Activated CD4-positive, alpha-beta T cell treated with anti-CD3 and anti-CD28 coated beads, Interleukin-2, amount 50 U/mL, for 1 hour (primary cell): ENCODE data around the gene MYO5A.
"Not testable (repeated sequence)": the region's sequence is repeated elsewhere in the genome, so short reads cannot be mapped to it uniquely, and the experiment has no call there.

Source experiments
- DNase-seq: peaks from one replicate; pipeline ENCODE4 v3.0.0-alpha.2; 2020

The MYO5A gene

DNA sequence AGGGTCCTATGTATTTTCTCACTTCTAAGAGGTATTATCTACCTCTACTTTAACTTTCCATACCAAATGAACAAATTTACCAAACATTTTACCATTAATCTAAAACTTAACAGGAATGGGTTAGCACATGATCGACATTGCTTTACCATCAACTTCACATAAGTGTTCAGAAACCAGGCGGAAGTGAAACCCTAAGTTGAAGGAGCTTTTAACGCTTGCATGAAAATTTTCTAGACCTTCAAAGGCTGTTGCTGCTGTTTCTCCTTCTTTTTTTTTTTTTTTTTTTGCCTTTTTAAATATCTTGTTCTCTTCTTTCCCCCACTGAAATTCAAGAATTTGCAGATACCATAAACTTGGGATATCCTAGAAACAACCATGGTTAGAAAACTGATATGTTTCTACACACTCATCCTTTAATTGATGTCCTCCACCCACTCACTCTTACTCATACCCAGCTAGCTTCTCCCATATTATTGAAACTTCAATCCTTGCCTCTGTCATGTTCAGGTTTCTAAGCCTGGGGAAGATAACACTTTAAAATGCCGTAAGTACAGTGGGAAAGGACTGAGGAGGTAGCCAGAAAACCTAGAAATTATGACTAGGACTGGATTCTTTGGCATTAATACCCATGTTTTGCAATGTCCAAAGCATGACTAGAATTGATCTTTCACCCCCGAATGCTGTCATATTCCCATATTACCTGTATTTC is 24.7 kb downstream of the MYO5A start:
- DNase-seq: no peak

GRCh38 chr15:52502608-52503007 is 26.1 kb downstream of the MYO5A start:
- DNase-seq: no peak

- DNase-seq: no peak
Measured at GRCh38 chr15:52499506-52499905, 29.2 kb downstream of the MYO5A start.

- no peak for DNase-seq
Measured at GRCh38 chr15:52498706-52499105, 30.0 kb downstream of the MYO5A start.

- no peak for DNase-seq
Measured at GRCh38 chr15:52496776-52497470, 31.8 kb downstream of the MYO5A start.

DNA sequence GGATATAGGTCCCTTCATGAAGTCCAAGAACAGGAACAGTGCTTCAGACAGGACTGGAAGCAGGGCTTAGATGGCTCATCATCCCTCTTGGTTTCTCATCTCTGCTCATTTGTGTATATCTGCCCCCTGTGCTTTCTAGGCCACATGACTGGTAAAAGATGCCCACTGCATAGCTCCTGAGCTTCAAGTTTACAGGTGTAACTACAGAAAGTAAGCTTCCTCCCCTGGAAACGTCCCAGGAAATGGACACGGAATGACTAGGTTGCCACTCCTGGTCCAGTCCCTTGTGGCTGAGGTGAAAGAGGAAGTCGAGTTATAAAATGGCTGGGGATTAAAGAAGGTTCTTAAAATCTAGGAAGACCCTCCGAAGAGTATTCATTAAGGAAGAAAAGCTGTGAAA is 32.5 kb downstream of the MYO5A start:
- DNase-seq: no peak

DNA sequence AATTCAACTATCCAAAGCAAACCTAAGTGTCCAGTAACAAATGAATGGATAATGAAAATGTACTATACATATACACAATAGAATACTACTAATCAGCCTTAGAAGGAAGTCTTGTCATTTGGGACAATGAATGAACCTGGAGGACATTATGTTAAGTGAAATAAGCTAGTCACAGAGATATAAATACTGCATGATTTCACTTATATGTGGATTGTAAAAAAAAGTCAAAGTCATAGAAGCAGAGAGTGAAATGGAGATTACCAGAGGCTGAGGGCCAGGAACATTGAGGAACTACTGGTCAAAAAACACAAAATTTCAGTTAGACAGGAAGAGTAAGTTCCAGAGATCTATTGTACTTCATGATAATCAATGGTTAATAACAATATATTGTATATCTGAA is 33.6 kb downstream of the MYO5A start:
- no peak for DNase-seq

- no peak for DNase-seq
Measured at GRCh38 chr15:52493968-52494367, 34.7 kb downstream of the MYO5A start.

DNA sequence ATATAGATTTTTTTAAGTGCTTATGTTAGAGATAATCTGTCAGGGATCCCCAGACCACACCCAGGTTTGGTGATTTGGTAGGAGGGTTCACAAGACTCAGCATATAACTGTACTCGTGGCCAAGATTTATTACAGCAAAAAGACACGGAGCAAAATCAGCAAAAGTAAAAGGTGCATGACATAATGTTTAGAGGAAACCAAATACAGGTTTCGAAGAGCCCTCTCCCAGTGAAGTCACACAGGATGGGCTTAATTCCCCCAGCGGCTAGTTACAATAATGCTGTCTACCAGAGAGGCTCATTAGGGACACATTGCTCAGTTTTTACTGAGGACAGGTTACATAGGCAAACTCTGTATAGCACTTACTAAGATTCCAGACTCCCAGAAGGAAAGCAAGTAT is 36.5 kb downstream of the MYO5A start:
- no peak for DNase-seq

DNA sequence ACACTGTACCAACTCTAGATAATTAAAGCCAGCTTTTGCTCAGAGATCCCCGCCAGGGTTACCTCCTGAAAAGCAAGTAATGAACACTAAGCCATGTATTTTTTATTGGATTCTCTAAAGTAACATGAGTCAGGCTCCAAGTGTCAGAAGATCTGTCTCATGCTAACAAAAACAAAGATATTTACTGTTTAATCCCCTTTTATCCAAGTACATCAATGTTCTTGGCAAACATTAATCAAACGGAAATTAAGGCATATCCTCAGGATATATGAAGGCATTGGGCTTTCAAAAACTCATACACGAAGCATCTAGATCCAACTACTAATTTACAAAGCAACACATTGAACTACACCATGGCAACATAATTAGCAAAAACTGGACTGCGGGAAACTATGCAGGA is 37.2 kb downstream of the MYO5A start:
- DNase-seq: no peak

DNA sequence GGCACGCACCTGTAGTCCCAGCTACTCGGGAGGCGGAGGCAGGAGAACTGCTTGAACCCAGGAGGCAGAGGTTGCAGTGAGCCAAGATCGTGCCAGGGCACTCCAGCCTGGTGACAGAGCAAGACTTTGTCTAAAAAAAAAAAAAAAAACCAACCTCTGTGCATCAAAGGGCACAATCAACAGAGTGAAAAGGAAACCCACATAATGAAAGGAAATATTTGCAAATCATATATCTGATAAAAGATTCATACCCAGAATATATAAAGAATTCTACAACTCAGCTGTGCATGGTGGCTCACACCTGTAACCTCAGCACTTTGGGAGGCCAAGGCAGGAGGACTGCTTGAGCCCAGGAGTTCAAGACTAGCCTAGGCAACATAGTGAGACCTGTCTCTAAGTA is 39.2 kb downstream of the MYO5A start:
- not testable (repeated sequence) for DNase-seq

DNA sequence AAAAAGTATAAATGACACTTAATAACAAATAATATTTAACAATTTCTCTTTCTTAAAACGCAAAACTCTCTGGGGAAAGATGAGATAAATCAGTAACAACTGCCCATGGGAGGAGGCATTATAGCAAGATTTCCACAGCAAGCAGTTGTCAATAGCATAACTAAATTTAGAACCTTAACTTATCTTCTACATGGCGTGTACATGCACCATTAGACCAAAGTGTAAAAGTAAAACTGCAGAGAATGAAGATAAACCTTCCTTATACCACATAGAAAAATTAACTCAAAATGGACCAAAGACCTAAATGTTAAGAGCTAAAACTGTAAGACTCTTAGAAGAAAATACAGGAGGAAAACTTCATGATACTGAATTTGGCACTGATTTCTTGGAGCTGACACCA is 39.9 kb downstream of the MYO5A start:
- DNase-seq: no peak

GRCh38 chr15:52486003-52486996 is 42.4 kb downstream of the MYO5A start:
- DNase-seq: no peak

DNA sequence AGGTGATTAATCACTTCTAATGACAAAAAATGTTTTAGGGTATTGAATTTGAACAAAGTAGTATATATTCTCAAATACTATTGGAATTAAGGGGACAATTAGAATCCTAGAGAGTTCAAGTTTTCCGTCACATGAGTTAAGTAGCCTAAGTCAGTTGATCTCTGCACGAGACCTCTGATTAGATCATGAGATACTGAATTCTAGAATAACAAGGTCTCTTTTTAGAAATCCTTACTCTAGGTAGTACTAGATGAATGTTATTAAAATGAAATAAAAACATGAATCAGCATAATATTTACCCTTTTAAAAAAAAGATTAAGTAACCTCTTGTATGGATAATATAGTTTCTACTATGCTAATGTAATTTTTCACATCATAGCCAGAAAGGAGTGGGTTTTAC is 43.4 kb downstream of the MYO5A start:
- no peak for DNase-seq

DNA sequence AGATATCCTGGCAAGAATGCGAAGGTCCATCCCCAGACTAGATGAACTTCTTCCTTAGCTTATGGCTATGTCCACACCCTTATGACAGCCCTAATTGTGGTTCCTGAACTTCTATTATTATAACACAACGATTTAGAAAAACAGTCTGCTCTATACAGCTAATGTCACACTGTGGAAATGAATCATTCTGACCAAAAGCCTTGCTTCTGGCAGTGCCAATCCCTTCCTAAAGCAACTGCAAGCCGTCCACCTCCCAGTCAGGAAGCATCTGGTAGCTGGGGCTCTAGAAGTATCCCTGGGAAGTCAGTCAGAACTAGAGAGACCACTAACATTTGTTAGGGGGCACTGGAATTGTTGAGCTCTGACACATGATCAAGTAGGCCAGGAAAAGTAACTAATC is 45.0 kb downstream of the MYO5A start:
- no peak for DNase-seq

GRCh38 chr15:52481915-52482314 is 46.8 kb downstream of the MYO5A start:
- DNase-seq: peak; percentile 31

- no peak for DNase-seq
Measured at GRCh38 chr15:52480990-52481389, 47.7 kb downstream of the MYO5A start.

DNA sequence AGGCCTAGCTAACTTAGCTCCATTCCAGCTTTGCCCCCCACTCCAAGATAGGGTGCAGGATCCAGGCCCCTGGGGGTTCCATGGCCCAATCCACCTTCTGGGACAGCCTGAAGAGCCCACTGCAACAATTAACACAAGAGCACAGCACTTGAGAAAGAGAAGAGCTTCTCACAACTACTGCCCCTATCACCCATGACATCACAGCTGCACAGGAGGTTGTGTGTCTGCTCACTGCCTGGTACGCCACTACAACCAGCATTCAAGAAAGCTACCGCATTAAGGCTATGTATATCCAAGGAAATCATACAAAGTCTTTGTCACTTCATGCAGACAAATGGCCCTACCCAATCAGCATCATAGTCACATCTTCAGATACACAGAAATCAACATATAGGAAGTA is 62.0 kb downstream of the MYO5A start:
- DNase-seq: no peak

GRCh38 chr15:52466134-52466701 is 62.5 kb downstream of the MYO5A start:
- DNase-seq: no peak

DNA sequence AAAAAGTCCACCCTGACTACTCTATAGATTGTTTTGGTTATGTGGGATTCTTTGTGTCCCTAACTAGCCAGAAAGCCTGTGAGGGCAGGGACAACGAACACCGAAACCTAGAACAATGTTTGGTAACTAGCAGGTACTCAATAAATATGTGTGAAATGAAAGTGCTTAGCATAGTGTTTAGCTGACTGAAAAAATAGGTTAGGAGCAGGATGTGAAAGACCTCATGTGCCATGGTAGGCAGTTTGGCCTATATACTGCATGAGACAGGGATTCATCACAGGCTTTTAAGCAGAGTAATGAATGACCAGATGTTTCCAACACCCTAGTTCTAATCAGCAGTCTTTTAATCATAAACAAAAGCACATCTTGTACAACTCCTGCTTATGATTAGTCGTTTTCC is 64.2 kb downstream of the MYO5A start:
- no peak for DNase-seq

GRCh38 chr15:52464040-52464439 is 64.6 kb downstream of the MYO5A start:
- DNase-seq: no peak

DNA sequence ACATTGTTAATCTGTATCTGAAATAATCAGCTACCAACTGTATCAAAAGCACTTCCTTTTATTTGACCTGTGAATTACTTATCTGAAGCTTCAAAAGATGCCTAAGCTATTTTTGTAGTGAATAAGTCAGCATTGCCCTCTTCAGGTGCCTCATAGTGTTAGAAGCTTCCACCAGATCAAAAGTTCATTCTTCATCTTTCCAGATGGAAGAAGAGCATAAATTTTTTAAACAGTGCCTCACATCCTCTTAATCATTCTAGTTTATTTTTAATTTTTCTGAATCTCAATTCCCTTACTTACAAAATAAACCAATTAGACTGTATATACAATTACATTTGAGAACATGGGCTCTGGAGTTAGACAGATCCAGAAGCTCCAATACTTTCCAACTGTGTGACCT is 65.0 kb downstream of the MYO5A start:
- no peak for DNase-seq

- no peak for DNase-seq
Measured at GRCh38 chr15:52462806-52463360, 65.8 kb downstream of the MYO5A start.
